Dendritic cell treated with granulocyte-macrophage colony-stimulating factor and Interleukin-4, amounts not matched to agents 40 ng/mL and 50 ng/mL, for 4 days (primary cell): ENCODE data around the gene GPR78.

ENCODE experiments used
- H3K27ac Mint-ChIP-seq: one replicate; pipeline ENCODE4 v1.8.0; 2022; ENCODE audit warnings: mild to moderate bottlenecking, mixed read lengths
- H3K27me3 Mint-ChIP-seq: one replicate; pipeline ENCODE4 v1.8.0; 2022; ENCODE audit warnings: mild to moderate bottlenecking, mixed read lengths
- H3K36me3 Mint-ChIP-seq: one replicate; pipeline ENCODE4 v1.8.0; 2022; ENCODE audit warnings: low read depth, mixed read lengths
- H3K4me1 Mint-ChIP-seq: one replicate; pipeline ENCODE4 v1.8.0; 2022; ENCODE audit warnings: low read depth, mixed read lengths
- H3K4me3 Mint-ChIP-seq: one replicate; pipeline ENCODE4 v1.8.0; 2022; ENCODE audit warnings: mild to moderate bottlenecking, moderate library complexity, mixed read lengths
- H3K9me3 Mint-ChIP-seq: one replicate; pipeline ENCODE4 v1.8.0; 2022; ENCODE audit warnings: mixed read lengths
- intact Hi-C: fragments of 100-400 bp; cut with micrococcal nuclease; formaldehyde crosslinking; loops from one replicate; pipeline ENCODE4 v1.15.0; 2022

The GPR78 gene

GRCh38 chr4:8591626-8592365 lies 11.6 kb downstream of the GPR78 start:
- Mint-ChIP-seq H3K4me1 (no peaks in the 10 kb centered on the region), H3K9me3 (no peaks in the 10 kb centered on the region), H3K36me3 (no peaks in the 10 kb centered on the region), H3K27me3 (peaks cover 41% of the 10 kb centered on the region), H3K27ac (no peak overlapping the region), H3K4me3 (no peak overlapping the region)
- intact Hi-C loops, result no loop called here

GRCh38 chr4:8592366-8593263 lies 12.4 kb downstream of the GPR78 start, which contains the start of gene CPZ:
CPZ (plus strand) TSS chr4:8592765; CDS start chr4:8592834, 69 bp downstream.
- Mint-ChIP-seq H3K4me1 (no peaks in the 10 kb centered on the region), H3K9me3 (no peaks in the 10 kb centered on the region), H3K4me3 (no peak within 1 kb of the TSS), H3K36me3 (no peaks in the 10 kb centered on the region), H3K27ac (no peak within 1 kb of the TSS), H3K27me3 (peaks cover 41% of the 10 kb centered on the region)
- intact Hi-C loops, result no loop called here

- no peaks in the 10 kb centered on the region for H3K9me3 Mint-ChIP-seq
- no peak overlapping the region for H3K27ac Mint-ChIP-seq
- H3K4me3 Mint-ChIP-seq, result no peak overlapping the region
- intact Hi-C loops, result loop anchor here (2.0 kb wide), 1 partner anchor 125 kb away; no protein-coding TSS in a partner anchor
- no peaks in the 10 kb centered on the region for H3K36me3 Mint-ChIP-seq
- H3K27me3 Mint-ChIP-seq, result peaks cover 41% of the 10 kb centered on the region
- no peaks in the 10 kb centered on the region for H3K4me1 Mint-ChIP-seq
Observed at GRCh38 chr4:8593264-8594096, 13.3 kb downstream of the GPR78 start.

- Mint-ChIP-seq H3K27ac (no peak overlapping the region), H3K27me3 (peaks cover 41% of the 10 kb centered on the region), H3K4me1 (no peaks in the 10 kb centered on the region), H3K36me3 (no peaks in the 10 kb centered on the region), H3K4me3 (no peak overlapping the region), H3K9me3 (no peaks in the 10 kb centered on the region)
- intact Hi-C loops, result loop anchor here (2.0 kb wide), 1 partner anchor 126 kb away; no protein-coding TSS in a partner anchor
Observed at GRCh38 chr4:8594097-8595038, 14.2 kb downstream of the GPR78 start.

- H3K27me3 Mint-ChIP-seq, result peaks cover 38% of the 10 kb centered on the region
- H3K4me3 Mint-ChIP-seq, result no peak overlapping the region
- intact Hi-C loops, result loop anchor here (2.0 kb wide), 1 partner anchor 127 kb away; no protein-coding TSS in a partner anchor
- H3K36me3 Mint-ChIP-seq, result no peaks in the 10 kb centered on the region
- no peak overlapping the region for H3K27ac Mint-ChIP-seq
- H3K4me1 Mint-ChIP-seq, result no peaks in the 10 kb centered on the region
- H3K9me3 Mint-ChIP-seq, result no peaks in the 10 kb centered on the region
Observed at GRCh38 chr4:8595237-8596087, 15.3 kb downstream of the GPR78 start.

GRCh38 chr4:8596891-8597290 lies 16.7 kb downstream of the GPR78 start:
- Mint-ChIP-seq H3K36me3 (no peaks in the 10 kb centered on the region), H3K27ac (no peak overlapping the region), H3K9me3 (no peaks in the 10 kb centered on the region), H3K4me1 (no peaks in the 10 kb centered on the region), H3K4me3 (no peak overlapping the region), H3K27me3 (peaks cover 25% of the 10 kb centered on the region)
- intact Hi-C loops, result no loop called here

GRCh38 chr4:8597319-8597718 lies 17.1 kb downstream of the GPR78 start:
- Mint-ChIP-seq H3K27me3 (peaks cover 21% of the 10 kb centered on the region), H3K36me3 (no peaks in the 10 kb centered on the region), H3K4me3 (no peak overlapping the region), H3K9me3 (no peaks in the 10 kb centered on the region), H3K4me1 (no peaks in the 10 kb centered on the region), H3K27ac (no peak overlapping the region)
- intact Hi-C loops, result no loop called here

GRCh38 chr4:8597791-8598190 lies 17.6 kb downstream of the GPR78 start:
- Mint-ChIP-seq H3K27ac (no peak overlapping the region), H3K4me3 (no peak overlapping the region), H3K36me3 (no peaks in the 10 kb centered on the region), H3K4me1 (no peaks in the 10 kb centered on the region), H3K27me3 (peaks cover 17% of the 10 kb centered on the region), H3K9me3 (no peaks in the 10 kb centered on the region)
- intact Hi-C loops, result no loop called here

- Mint-ChIP-seq H3K4me3 (no peak overlapping the region), H3K9me3 (no peaks in the 10 kb centered on the region), H3K4me1 (no peaks in the 10 kb centered on the region), H3K36me3 (no peaks in the 10 kb centered on the region), H3K27ac (no peak overlapping the region), H3K27me3 (peaks cover 11% of the 10 kb centered on the region)
- intact Hi-C loops, result no loop called here
Observed at GRCh38 chr4:8598391-8599090, 18.3 kb downstream of the GPR78 start.

- no peaks in the 10 kb centered on the region for H3K9me3 Mint-ChIP-seq
- intact Hi-C loops, result no loop called here
- H3K27me3 Mint-ChIP-seq, result peaks cover 5% of the 10 kb centered on the region
- H3K4me3 Mint-ChIP-seq, result no peak overlapping the region
- H3K4me1 Mint-ChIP-seq, result no peaks in the 10 kb centered on the region
- no peak overlapping the region for H3K27ac Mint-ChIP-seq
- H3K36me3 Mint-ChIP-seq, result no peaks in the 10 kb centered on the region
Observed at GRCh38 chr4:8599091-8599460, 18.9 kb downstream of the GPR78 start.

- Mint-ChIP-seq H3K4me3 (no peak overlapping the region), H3K27me3 (peaks cover 1% of the 10 kb centered on the region), H3K36me3 (no peaks in the 10 kb centered on the region), H3K4me1 (no peaks in the 10 kb centered on the region), H3K9me3 (no peaks in the 10 kb centered on the region), H3K27ac (no peak overlapping the region)
- intact Hi-C loops, result no loop called here
Observed at GRCh38 chr4:8599657-8600056, 19.5 kb downstream of the GPR78 start.

GRCh38 chr4:8600266-8600665 lies 20.1 kb downstream of the GPR78 start:
- Mint-ChIP-seq H3K27ac (no peak overlapping the region), H3K36me3 (no peaks in the 10 kb centered on the region), H3K4me1 (no peaks in the 10 kb centered on the region), H3K4me3 (no peak overlapping the region), H3K27me3 (peaks cover 1% of the 10 kb centered on the region), H3K9me3 (no peaks in the 10 kb centered on the region)
- intact Hi-C loops, result no loop called here
